Liver (tissue), 9 donors: Measurements from ENCODE around the gene KRT31. TPM values are rescaled to one million over a fixed set of nuclear protein-coding genes. Genes with fewer than 3 reads are reported as not detected.
"Not testable (repeated sequence)": the region's sequence is repeated elsewhere in the genome, so short reads cannot be mapped to it uniquely, and the experiment has no call there.

Experiments
- DNase-seq: peaks from one replicate; pipeline ENCODE4 v3.0.0-alpha.2; 2017; ENCODE audit warnings: low spot score
- H3K27ac ChIP-seq, 2 donors: one replicate each; pipeline ENCODE4 v1.7.0; 2013; ENCODE audit warnings: inconsistent platforms in 2 of 2, low read length in 2 of 2, control low read depth in 1 of 2, low read depth in 1 of 2, mild to moderate bottlenecking in 1 of 2
- H3K27me3 ChIP-seq, 4 donors: one replicate each; pipeline versions ENCODE4 v1.6.1 to v1.7.0; 2013; ENCODE audit warnings: low read length in 3 of 4, inconsistent platforms in 1 of 4, mild to moderate bottlenecking in 1 of 4, moderate library complexity in 1 of 4; ENCODE audit not compliant: control insufficient read depth in 4 of 4, insufficient read depth in 4 of 4
- H3K36me3 ChIP-seq, 4 donors: one replicate each; pipeline versions ENCODE4 v1.6.1 to v1.7.0; 2013; ENCODE audit warnings: low read length in 3 of 4, mild to moderate bottlenecking in 3 of 4, low read depth in 1 of 4, moderate library complexity in 1 of 4; ENCODE audit not compliant: control insufficient read depth in 4 of 4, insufficient read depth in 3 of 4
- H3K4me1 ChIP-seq, 4 donors: one replicate each; pipeline versions ENCODE4 v1.6.1 to v1.7.0; 2013; ENCODE audit warnings: low read length in 3 of 4, mild to moderate bottlenecking in 3 of 4, moderate library complexity in 1 of 4; ENCODE audit not compliant: control insufficient read depth in 4 of 4, insufficient read depth in 4 of 4
- H3K4me3 ChIP-seq, 3 donors: one replicate each; pipeline versions ENCODE4 v1.6.1 to v1.7.0; 2013; ENCODE audit warnings: low read length in 3 of 3, control low read depth in 1 of 3, low read depth in 1 of 3, mild to moderate bottlenecking in 1 of 3
- H3K9ac ChIP-seq, 2 donors: one replicate each; pipeline ENCODE4 v1.7.0; 2013; ENCODE audit warnings: low read length in 2 of 2, mild to moderate bottlenecking in 2 of 2, moderate library complexity in 2 of 2, control low read depth in 1 of 2, low read depth in 1 of 2
- H3K9me3 ChIP-seq, 4 donors: one replicate each; pipeline versions ENCODE4 v1.6.1 to v1.7.0; 2013; ENCODE audit warnings: low read length in 3 of 4; ENCODE audit not compliant: control insufficient read depth in 4 of 4
- ATF3 ChIP-seq: IDR thresholded peaks from 2 replicates; pipeline ENCODE4 v1.6.1; 2016; ENCODE audit warnings: antibody characterized with exemption
- CTCF ChIP-seq: fragments of 150-350 bp; IDR thresholded peaks from 2 replicates; pipeline ENCODE4 v1.5.1; 2017; ENCODE audit warnings: improper control_type of control experiment, low read depth, low read length; ENCODE audit not compliant: missing input control
- EGR1 ChIP-seq, 2 donors: IDR thresholded peaks; 2 replicates each; pipeline ENCODE4 v1.6.1; 2016 to 2018; ENCODE audit warnings: antibody characterized with exemption in 2 of 2, low read depth in 2 of 2
- FOXA1 ChIP-seq: IDR thresholded peaks from 2 replicates; pipeline ENCODE4 v1.6.1; 2016; ENCODE audit warnings: antibody characterized with exemption
- FOXA2 ChIP-seq: IDR thresholded peaks from 2 replicates; pipeline ENCODE4 v1.6.1; 2016; ENCODE audit warnings: antibody characterized with exemption
- GABPA ChIP-seq, 2 donors: IDR thresholded peaks in 1 of 2; conservative IDR thresholded peaks in 1 of 2; 2 replicates each; pipeline ENCODE4 v1.6.1; 2016; ENCODE audit warnings: antibody characterized with exemption in 2 of 2, mild to moderate bottlenecking in 1 of 2, moderate library complexity in 1 of 2
- HNF4A ChIP-seq, 2 donors: conservative IDR thresholded peaks; 2 replicates each; pipeline ENCODE4 v1.6.1; 2016; ENCODE audit warnings: antibody characterized with exemption in 2 of 2, mild to moderate bottlenecking in 2 of 2
- HNF4G ChIP-seq: IDR thresholded peaks from 2 replicates; pipeline ENCODE4 v1.6.1; 2016; ENCODE audit warnings: antibody characterized with exemption
- JUND ChIP-seq, 2 donors: IDR thresholded peaks; 2 replicates each; pipeline ENCODE4 v1.6.1; 2016; ENCODE audit warnings: antibody characterized with exemption in 2 of 2
- MAX ChIP-seq: IDR thresholded peaks from 2 replicates; pipeline ENCODE4 v1.6.1; 2016; ENCODE audit warnings: antibody characterized with exemption
- RAD21 ChIP-seq, 2 donors: IDR thresholded peaks; 2 replicates each; pipeline ENCODE4 v1.6.1; 2016; ENCODE audit warnings: antibody characterized with exemption in 2 of 2, mild to moderate bottlenecking in 2 of 2
- REST ChIP-seq: IDR thresholded peaks from 2 replicates; pipeline ENCODE4 v1.6.1; 2016; ENCODE audit warnings: antibody characterized with exemption, mild to moderate bottlenecking
- RXRA ChIP-seq, 2 donors: IDR thresholded peaks; 2 replicates each; pipeline ENCODE4 v1.6.1; 2017 to 2018; ENCODE audit warnings: antibody characterized with exemption in 2 of 2, mild to moderate bottlenecking in 1 of 2
- SP1 ChIP-seq: IDR thresholded peaks from 2 replicates; pipeline ENCODE4 v1.6.1; 2018; ENCODE audit warnings: antibody characterized with exemption, mild to moderate bottlenecking
- TAF1 ChIP-seq: conservative IDR thresholded peaks from 2 replicates; pipeline ENCODE4 v1.6.1; 2016; ENCODE audit warnings: antibody characterized with exemption, mild to moderate bottlenecking
- YY1 ChIP-seq: IDR thresholded peaks from 2 replicates; pipeline ENCODE4 v1.6.1; 2016; ENCODE audit warnings: antibody characterized with exemption, mild to moderate bottlenecking
- WGBS: extraction: QIAGEN DNeasy Blood & Tissue Kit; methylation state at CpG from one replicate; pipeline ENCODE4 v1.1.7; 2013; 5-methylcytosine and 5-hydroxymethylcytosine counted together
- polyA plus RNA-seq, 2 donors: library from polyadenylated mRNA; stranded (reverse) in 1 of 2; unstranded in 1 of 2; fragments of 200-250 nt in 1 of 2; fragments of >200 nt in 1 of 2; fragmentation: Nextera tagmentation in 1 of 2; extraction: Ambion mirVana in 1 of 2; gene quantifications; one replicate each; pipeline versions ENCODE4 v1.2.1 to v1.2.3, GENCODE V29; 2013 to 2015
- total RNA-seq, 2 donors: library from RNA; depleted of rRNA; stranded (reverse); fragments of >200 nt; gene quantifications; one replicate each; pipeline ENCODE4 v1.2.3, GENCODE V29; 2014
- donor health status: healthy.
- donor health status: healthy.
- donor health status: healthy.
- donor health status: healthy.
- donor health status: healthy.

KRT31 gene
- total and polyA plus RNA-seq, 4 donors = not detected

- Histone ChIP-seq H3K9me3 (no peaks in the 10 kb centered on the region), H3K27ac (no peak overlapping the region), H3K4me3 (no peak overlapping the region), H3K36me3 (no peaks in the 10 kb centered on the region), H3K9ac (no peak overlapping the region), H3K27me3 (no peaks in the 10 kb centered on the region), H3K4me1 (no peaks in the 10 kb centered on the region)
- 88% methylated on average over 7 of the region's 7 CpGs for WGBS
- DNase-seq = no peak
- TF ChIP-seq ATF3 (no peak), HNF4A (conservative IDR thresholded peaks at IDR 0.05) (no peak), SP1 (no peak), MAX (no peak), TAF1 (no peak), HNF4G (no peak), RXRA (IDR thresholded peaks at IDR 0.05) (no peak), FOXA1 (no peak), GABPA (IDR thresholded peaks at IDR 0.05 in 1 of 2, conservative IDR thresholded peaks at IDR 0.05 in 1 of 2) (no peak), CTCF (no peak)
Measured at GRCh38 chr17:41347869-41348760, 49.3 kb downstream of the KRT31 start.

GRCh38 chr17:41346421-41346820 is 51.0 kb downstream of the KRT31 start:
- not testable (repeated sequence) for H3K4me1 ChIP-seq, DNase-seq, H3K36me3 ChIP-seq, H3K27me3 ChIP-seq, H3K27ac ChIP-seq, H3K4me3 ChIP-seq, H3K9ac ChIP-seq, H3K9me3 ChIP-seq
- 92% methylated on average over 16 of the region's 16 CpGs for WGBS

GRCh38 chr17:41345992-41346391 is 51.4 kb downstream of the KRT31 start:
- 94% methylated on average over 3 of the region's 3 CpGs for WGBS
- Histone ChIP-seq H3K9ac (no peak overlapping the region), H3K27me3 (no peaks in the 10 kb centered on the region), H3K9me3 (no peaks in the 10 kb centered on the region), H3K27ac (no peak overlapping the region), H3K4me3 (no peak overlapping the region), H3K4me1 (no peaks in the 10 kb centered on the region), H3K36me3 (no peaks in the 10 kb centered on the region)
- no peak for DNase-seq
- TF ChIP-seq RAD21 (IDR thresholded peaks at IDR 0.05) (no peak), SP1 (no peak), REST (no peak), EGR1 (IDR thresholded peaks at IDR 0.05; ENCODE audit: low read depth in 2 of 2) (no peak), JUND (IDR thresholded peaks at IDR 0.05) (no peak), TAF1 (no peak), HNF4G (no peak), YY1 (no peak), RXRA (IDR thresholded peaks at IDR 0.05) (no peak), MAX (no peak), HNF4A (conservative IDR thresholded peaks at IDR 0.05) (no peak), FOXA2 (no peak), FOXA1 (no peak), ATF3 (no peak)
